A549 (cell line): ENCODE measurements around the gene MUC21.

Source experiments
- CHD2 ChIP-seq: fragments of 150-350 bp; IDR thresholded peaks from 2 replicates; pipeline ENCODE4 v1.6.1; 2014; ENCODE audit warnings: low read length; ENCODE audit not compliant: partially characterized antibody
- CTCF ChIP-seq: fragments of >200 bp; sonication (Bioruptor Twin); formaldehyde crosslinking; IDR thresholded peaks from 3 replicates; pipeline ENCODE4 v1.5.1; 2016
- EHF ChIP-seq: fragments of 250-450 bp; sonication (Bioruptor Pico); IDR thresholded peaks from 2 replicates; pipeline ENCODE4 v1.5.0; 2020; ENCODE audit warnings: mild to moderate bottlenecking
- HOXA7 ChIP-seq: fragments of 250-450 bp; sonication (Bioruptor Pico); IDR thresholded peaks from 2 replicates; pipeline ENCODE4 v1.5.0; 2020; ENCODE audit warnings: mild to moderate bottlenecking, moderate library complexity
- HOXB5 ChIP-seq: fragments of 250-450 bp; sonication (Bioruptor Pico); IDR thresholded peaks from 2 replicates; pipeline ENCODE4 v1.5.0; 2020; ENCODE audit warnings: mild to moderate bottlenecking, moderate library complexity
- MAX ChIP-seq: IDR thresholded peaks from 2 replicates; pipeline ENCODE4 v1.6.1; 2012
- NR3C1 ChIP-seq: fragments of >200 bp; sonication (Bioruptor Twin); formaldehyde crosslinking; IDR thresholded peaks from 3 replicates; pipeline ENCODE4 v1.6.1; 2017
- PHF8 ChIP-seq: fragments of 200-600 bp; sonication (generic); IDR thresholded peaks from 2 replicates; pipeline ENCODE4 v1.6.1; 2016; ENCODE audit warnings: low read depth, mild to moderate bottlenecking, antibody characterized with exemption, moderate library complexity, borderline replicate concordance
- POLR2A ChIP-seq: IDR thresholded peaks from 2 replicates; pipeline ENCODE4 v1.6.1; 2012; ENCODE audit warnings: mild to moderate bottlenecking, low read length
- REST ChIP-seq: fragments of 200-600 bp; sonication (generic); IDR thresholded peaks from 2 replicates; pipeline ENCODE4 v1.6.1; 2016; ENCODE audit warnings: antibody characterized with exemption, mild to moderate bottlenecking, moderate library complexity
- RFX5 ChIP-seq: fragments of 450-650 bp; IDR thresholded peaks from 2 replicates; pipeline ENCODE4 v1.7.1; 2014; ENCODE audit warnings: antibody characterized with exemption, mild to moderate bottlenecking, moderate library complexity
- USF2 ChIP-seq: fragments of 450-650 bp; IDR thresholded peaks from 2 replicates; pipeline ENCODE4 v1.6.1; 2014; ENCODE audit warnings: antibody characterized with exemption
- TF ChIP-seq, protein P1 (sequence below): fragments of >200 bp; sonication (Bioruptor Twin); formaldehyde crosslinking; IDR thresholded peaks from 2 replicates; pipeline ENCODE4 v1.6.1; 2016
- TF ChIP-seq, protein P2 (sequence below): fragments of 150-350 bp; IDR thresholded peaks from 2 replicates; pipeline ENCODE4 v1.6.1; 2014; ENCODE audit warnings: low read depth, mild to moderate bottlenecking, low read length

DNA sequence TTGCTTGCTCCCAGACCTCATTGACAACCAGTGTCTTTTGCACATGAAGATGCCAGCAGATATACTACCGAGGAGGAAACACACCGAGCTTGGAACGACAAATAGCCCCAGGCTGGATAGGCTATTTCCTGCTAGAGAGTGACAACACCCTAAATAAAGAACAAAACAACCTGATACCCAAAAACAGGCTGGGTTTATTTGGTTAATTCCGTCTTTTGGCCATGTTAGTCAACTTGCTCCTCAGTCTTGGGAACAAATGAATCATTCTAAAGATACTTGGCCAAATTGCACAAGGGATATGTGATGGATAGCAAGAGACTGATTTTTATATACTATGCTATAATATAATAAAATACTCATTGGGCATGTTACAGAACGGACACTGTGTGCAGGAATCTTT, 15.3 kb downstream of the MUC21 start:
- TF ChIP-seq, protein P1, sequence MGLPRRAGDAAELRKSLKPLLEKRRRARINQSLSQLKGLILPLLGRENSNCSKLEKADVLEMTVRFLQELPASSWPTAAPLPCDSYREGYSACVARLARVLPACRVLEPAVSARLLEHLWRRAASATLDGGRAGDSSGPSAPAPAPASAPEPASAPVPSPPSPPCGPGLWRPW = no peak
- TF ChIP-seq EHF (no peak), REST (no peak), CTCF (no peak), HOXB5 (CRISPR knock-in tag) (no peak), POLR2A (no peak), PHF8 (no peak), CHD2 (no peak), HOXA7 (CRISPR knock-in tag) (no peak), USF2 (no peak), RFX5 (no peak), MAX (no peak), NR3C1 (no peak)
- TF ChIP-seq, protein P2, sequence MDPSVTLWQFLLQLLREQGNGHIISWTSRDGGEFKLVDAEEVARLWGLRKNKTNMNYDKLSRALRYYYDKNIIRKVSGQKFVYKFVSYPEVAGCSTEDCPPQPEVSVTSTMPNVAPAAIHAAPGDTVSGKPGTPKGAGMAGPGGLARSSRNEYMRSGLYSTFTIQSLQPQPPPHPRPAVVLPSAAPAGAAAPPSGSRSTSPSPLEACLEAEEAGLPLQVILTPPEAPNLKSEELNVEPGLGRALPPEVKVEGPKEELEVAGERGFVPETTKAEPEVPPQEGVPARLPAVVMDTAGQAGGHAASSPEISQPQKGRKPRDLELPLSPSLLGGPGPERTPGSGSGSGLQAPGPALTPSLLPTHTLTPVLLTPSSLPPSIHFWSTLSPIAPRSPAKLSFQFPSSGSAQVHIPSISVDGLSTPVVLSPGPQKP = no peak
